ENCODE measurements around the gene BPIFB1. TPM values are rescaled to one million over a fixed set of nuclear protein-coding genes. Genes with fewer than 3 reads are reported as not detected.

Gene BPIFB1
- polyA plus RNA-seq, 1 experiment: not detected

GRCh38 chr20:33249456-33249855 lies 33.6 kb upstream of the BPIFB1 start:
- no peak for TF ChIP-seq CTCF (IDR thresholded peaks at IDR 0.05; ENCODE audit: insufficient read depth, low read depth, low read length)
- ChIA-PET CTCF (interaction anchor here (1.3 kb wide), 1 partner anchor 13 kb away, joined by 5 read pairs; no protein-coding TSS in a partner anchor), POLR2A (no interaction called here)
- Histone ChIP-seq H3K4me3 (ENCODE audit: low read depth, low read length) (no peak overlapping the region), H3K27me3 (ENCODE audit: control insufficient read depth, insufficient read depth, low read length) (no peaks in the 10 kb centered on the region), H3K36me3 (ENCODE audit: control insufficient read depth, insufficient read depth, low read length) (no peaks in the 10 kb centered on the region)
- no peak for DNase-seq (ENCODE audit: low read depth)

GRCh38 chr20:33250666-33251065 lies 32.3 kb upstream of the BPIFB1 start:
- H3K36me3 ChIP-seq (ENCODE audit: control insufficient read depth, insufficient read depth, low read length): no peaks in the 10 kb centered on the region
- H3K4me3 ChIP-seq (ENCODE audit: low read depth, low read length): no peak overlapping the region
- DNase-seq (ENCODE audit: low read depth): no peak
- CTCF ChIA-PET: interaction anchor here (1.3 kb wide), 1 partner anchor 12 kb away, joined by 5 read pairs; no protein-coding TSS in a partner anchor
- no peak for TF ChIP-seq CTCF (IDR thresholded peaks at IDR 0.05; ENCODE audit: insufficient read depth, low read depth, low read length)
- no peaks in the 10 kb centered on the region for H3K27me3 ChIP-seq (ENCODE audit: control insufficient read depth, insufficient read depth, low read length)
- POLR2A ChIA-PET: no interaction called here

GRCh38 chr20:33251496-33251895 lies 31.5 kb upstream of the BPIFB1 start:
- no peak overlapping the region for H3K4me3 ChIP-seq (ENCODE audit: low read depth, low read length)
- POLR2A ChIA-PET: no interaction called here
- CTCF ChIA-PET: no interaction called here
- no peaks in the 10 kb centered on the region for H3K36me3 ChIP-seq (ENCODE audit: control insufficient read depth, insufficient read depth, low read length)
- no peak for DNase-seq (ENCODE audit: low read depth)
- TF ChIP-seq CTCF (IDR thresholded peaks at IDR 0.05; ENCODE audit: insufficient read depth, low read depth, low read length): no peak
- H3K27me3 ChIP-seq (ENCODE audit: control insufficient read depth, insufficient read depth, low read length): no peaks in the 10 kb centered on the region

- Histone ChIP-seq H3K27me3 (ENCODE audit: control insufficient read depth, insufficient read depth, low read length) (no peaks in the 10 kb centered on the region), H3K4me3 (ENCODE audit: low read depth, low read length) (no peak overlapping the region), H3K36me3 (ENCODE audit: control insufficient read depth, insufficient read depth, low read length) (no peaks in the 10 kb centered on the region)
- TF ChIP-seq CTCF (IDR thresholded peaks at IDR 0.05; ENCODE audit: insufficient read depth, low read depth, low read length): no peak
- CTCF ChIA-PET: interaction anchor here (1.1 kb wide), 1 partner anchor 10 kb away, joined by 3 read pairs; no protein-coding TSS in a partner anchor
- DNase-seq (ENCODE audit: low read depth): no peak
- POLR2A ChIA-PET: interaction anchor here (0.5 kb wide), 1 partner anchor 307 kb away, joined by 4 read pairs; no protein-coding TSS in a partner anchor
Measured at GRCh38 chr20:33252460-33252859, 30.6 kb upstream of the BPIFB1 start.

GRCh38 chr20:33255005-33255404 lies 28.0 kb upstream of the BPIFB1 start:
- no peak overlapping the region for H3K4me3 ChIP-seq (ENCODE audit: low read depth, low read length)
- no peak for TF ChIP-seq CTCF (IDR thresholded peaks at IDR 0.05; ENCODE audit: insufficient read depth, low read depth, low read length)
- POLR2A ChIA-PET: no interaction called here
- H3K27me3 ChIP-seq (ENCODE audit: control insufficient read depth, insufficient read depth, low read length): no peaks in the 10 kb centered on the region
- CTCF ChIA-PET: no interaction called here
- no peaks in the 10 kb centered on the region for H3K36me3 ChIP-seq (ENCODE audit: control insufficient read depth, insufficient read depth, low read length)
- no peak for DNase-seq (ENCODE audit: low read depth)

Data from BJ (cell line).